ENCODE results near the gene CASKIN2. TPM values are rescaled to one million over a fixed set of nuclear protein-coding genes. Genes with fewer than 3 reads are reported as not detected.

The CASKIN2 gene
- total RNA-seq, 1 experiment from 2014 or later: 25.4 TPM

GRCh38 chr17:75509528-75510258 is 5.6 kb downstream of the CASKIN2 start:
- Histone ChIP-seq H3K4me3 (no peak overlapping the region), H4K20me1 (ENCODE audit: insufficient read depth) (peaks cover 18% of the 10 kb centered on the region), H3K36me3 (ENCODE audit: low read depth) (no peaks in the 10 kb centered on the region), H3K27me3 (ENCODE audit: insufficient read depth, low read depth) (no peaks in the 10 kb centered on the region), H3F3A (ENCODE audit: insufficient read depth, low read depth) (peaks cover 21% of the 10 kb centered on the region; the same call in 1 of the 2 replicates), H3K79me2 (ENCODE audit: low read depth) (peaks cover 11% of the 10 kb centered on the region), H2AFZ (no peak overlapping the region), H3K4me2 (no peak overlapping the region), H3K9me2 (ENCODE audit: insufficient read depth) (no peaks in the 10 kb centered on the region), H3K4me1 (replicated peaks; ENCODE audit: insufficient read depth) (peaks cover 33% of the 10 kb centered on the region), H3K9me3 (ENCODE audit: insufficient read depth, low read depth) (no peaks in the 10 kb centered on the region), H3K27ac (no peak overlapping the region)
- no peak for DNase-seq
- intact Hi-C loops (cut with micrococcal nuclease; ENCODE audit: unreplicated experiment): loop anchor here (10.0 kb wide), 1 partner anchor 245 kb away; the partner anchor contains the start of genes GGA3 and MRPS7
- ChIA-PET CTCF (no interaction called here), POLR2A (ENCODE audit: unreplicated experiment) (no interaction called here)
- BruUV-seq (replicated peaks): no TSS peak
- TF ChIP-seq EZH2 (IDR thresholded peaks at IDR 0.05; ENCODE audit: low read depth): no peak
- TF ChIP-seq CTCF (conservative IDR thresholded peaks at IDR 0.05): no peak

DNA sequence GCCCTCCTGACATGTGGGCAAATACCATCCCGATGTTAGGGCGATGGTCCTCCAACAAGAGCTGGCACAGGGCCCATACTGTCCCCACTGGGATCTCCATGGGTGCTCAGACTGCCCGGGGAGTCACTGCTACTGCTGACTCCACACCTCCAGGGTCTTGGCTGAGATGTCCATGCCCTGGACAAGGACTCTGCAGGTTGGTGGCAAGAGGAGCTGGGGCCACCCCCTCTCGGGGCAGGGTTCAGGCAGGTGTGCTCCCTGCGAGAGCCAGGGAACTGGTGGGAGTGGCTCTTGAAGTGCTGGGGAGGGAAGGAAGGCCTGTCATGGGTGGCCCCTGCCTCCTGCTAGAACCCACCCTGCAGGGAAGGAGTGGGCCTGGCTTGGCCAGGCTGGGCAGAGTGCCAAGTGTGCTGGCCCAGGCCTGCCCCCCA is 6.4 kb downstream of the CASKIN2 start:
- Histone ChIP-seq H3K9me3 (ENCODE audit: insufficient read depth, low read depth) (no peaks in the 10 kb centered on the region), H3K27ac (no peak overlapping the region), H3K4me3 (no peak overlapping the region), H3F3A (ENCODE audit: insufficient read depth, low read depth) (peaks cover 19% of the 10 kb centered on the region; the same call in 1 of the 2 replicates), H3K27me3 (ENCODE audit: insufficient read depth, low read depth) (no peaks in the 10 kb centered on the region), H3K4me2 (no peak overlapping the region), H3K36me3 (ENCODE audit: low read depth) (no peaks in the 10 kb centered on the region), H4K20me1 (ENCODE audit: insufficient read depth) (peaks cover 18% of the 10 kb centered on the region), H3K9me2 (ENCODE audit: insufficient read depth) (no peaks in the 10 kb centered on the region), H3K79me2 (ENCODE audit: low read depth) (peaks cover 7% of the 10 kb centered on the region), H3K4me1 (replicated peaks; ENCODE audit: insufficient read depth) (peaks cover 26% of the 10 kb centered on the region), H2AFZ (no peak overlapping the region)
- ChIA-PET POLR2A (ENCODE audit: unreplicated experiment) (no interaction called here), CTCF (no interaction called here)
- intact Hi-C loops (cut with micrococcal nuclease; ENCODE audit: unreplicated experiment): no loop called here
- DNase-seq: no peak
- BruUV-seq (replicated peaks): no TSS peak
- TF ChIP-seq CTCF (conservative IDR thresholded peaks at IDR 0.05): no peak
- no peak for TF ChIP-seq EZH2 (IDR thresholded peaks at IDR 0.05; ENCODE audit: low read depth)

DNA sequence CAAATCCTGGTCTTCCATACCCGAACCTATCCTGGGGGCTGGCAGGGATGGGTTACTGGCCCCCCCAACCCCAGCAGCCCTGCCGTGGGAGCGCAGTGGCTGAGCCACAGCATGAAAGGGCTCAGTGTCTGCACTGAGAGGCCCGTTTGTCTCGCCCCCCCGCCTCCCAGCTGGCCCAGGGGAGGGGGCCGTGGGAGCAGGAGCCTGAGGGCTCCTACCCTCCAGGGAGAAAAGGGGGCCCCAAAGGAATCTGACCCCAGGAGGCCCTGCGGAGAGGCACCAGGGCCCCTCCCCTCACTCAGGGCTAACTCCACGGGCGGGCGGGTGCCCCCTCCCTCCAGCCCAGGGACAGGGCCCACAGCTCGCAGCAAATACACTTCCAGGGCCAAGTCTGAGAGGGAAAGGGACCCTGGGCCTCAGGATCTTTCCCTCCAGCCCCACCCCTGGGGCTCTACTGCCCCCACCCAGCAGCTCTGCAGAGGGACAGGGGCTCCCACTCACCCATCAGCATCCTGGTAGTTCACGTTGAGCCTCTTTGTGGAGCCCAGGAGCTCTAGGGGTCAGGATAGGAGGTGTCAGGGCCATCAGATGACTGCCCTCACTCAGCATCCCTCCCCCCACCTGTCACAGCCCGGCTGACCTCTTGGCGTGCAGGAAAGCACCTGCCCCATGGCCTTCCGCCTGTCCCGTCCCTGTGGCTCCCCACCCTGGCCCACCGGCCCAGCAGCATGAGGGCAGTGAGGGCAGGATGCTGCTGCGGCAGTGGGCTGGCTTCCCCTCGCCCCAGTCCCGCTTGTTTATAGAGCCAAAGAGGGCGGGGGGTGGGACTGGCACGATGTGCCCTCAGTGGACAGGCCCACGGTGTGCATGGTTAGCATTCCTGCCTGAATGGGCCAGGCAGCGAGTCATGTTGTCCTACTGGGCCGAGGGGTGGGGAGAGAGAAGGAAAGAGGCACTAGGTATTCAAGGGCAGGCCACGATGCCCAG is 7.3 kb downstream of the CASKIN2 start:
- peaks cover 9% of the 10 kb centered on the region; the same call in 1 of the 2 replicates for H3F3A ChIP-seq (ENCODE audit: insufficient read depth, low read depth)
- H3K79me2 ChIP-seq (ENCODE audit: low read depth): no peaks in the 10 kb centered on the region
- ChIA-PET CTCF (no interaction called here), POLR2A (ENCODE audit: unreplicated experiment) (no interaction called here)
- H3K4me2 ChIP-seq: no peak overlapping the region
- no peak overlapping the region for H3K4me3 ChIP-seq
- H3K27ac ChIP-seq: no peak overlapping the region
- no peak for DNase-seq
- H3K36me3 ChIP-seq (ENCODE audit: low read depth): no peaks in the 10 kb centered on the region
- intact Hi-C loops (cut with micrococcal nuclease; ENCODE audit: unreplicated experiment): no loop called here
- H4K20me1 ChIP-seq (ENCODE audit: insufficient read depth): peaks cover 15% of the 10 kb centered on the region
- H3K4me1 ChIP-seq (replicated peaks; ENCODE audit: insufficient read depth): peaks cover 16% of the 10 kb centered on the region
- TF ChIP-seq EZH2 (IDR thresholded peaks at IDR 0.05; ENCODE audit: low read depth): no peak
- TF ChIP-seq CTCF (conservative IDR thresholded peaks at IDR 0.05): no peak
- BruUV-seq (replicated peaks): no TSS peak
- no peaks in the 10 kb centered on the region for H3K9me2 ChIP-seq (ENCODE audit: insufficient read depth)
- H3K27me3 ChIP-seq (ENCODE audit: insufficient read depth, low read depth): no peaks in the 10 kb centered on the region
- no peaks in the 10 kb centered on the region for H3K9me3 ChIP-seq (ENCODE audit: insufficient read depth, low read depth)
- no peak overlapping the region for H2AFZ ChIP-seq
